Common myeloid progenitor, CD34-positive (primary cell): ENCODE results near the gene SEL1L.
A peak's percentile ranks its signal among the peaks of the same experiment; 100 is the strongest.

Experiments
- CTCF ChIA-PET: fragments of 350-600 bp; sonication (Branson Sonifier 250); formaldehyde crosslinking; loops from one replicate; lab custom pipeline; 2021; ENCODE audit warnings: antibody characterized with exemption; lab: Charles Lee
- POLR2A ChIA-PET: fragments of 350-600 bp; sonication (Branson Sonifier 250); formaldehyde crosslinking; loops from one replicate; lab custom pipeline; 2021; ENCODE audit warnings: antibody characterized with exemption; lab: Charles Lee
- DNase-seq, 3 donors: peaks; one replicate each; pipeline versions ENCODE4 v3.0.0 to v3.0.0-alpha.2; 2013
- H3K27ac ChIP-seq, 2 experiments: 1 replicate in 1 of 2; 2 replicates in 1 of 2; pipeline ENCODE4 v1.7.0; 2013; ENCODE audit warnings: inconsistent platforms in 2 of 2, low read length in 2 of 2, mild to moderate bottlenecking in 2 of 2, low read depth in 1 of 2, moderate library complexity in 1 of 2; ENCODE audit not compliant: severe bottlenecking in 2 of 2, insufficient read depth in 1 of 2, poor library complexity in 1 of 2
- H3K27me3 ChIP-seq, 5 experiments: replicated peaks in 2 of 5; 1 replicate in 3 of 5; 2 replicates in 2 of 5; pipeline versions ENCODE4 v1.6.1 to v1.7.0; 2013; ENCODE audit warnings: low read length in 4 of 5, mild to moderate bottlenecking in 2 of 5, moderate library complexity in 2 of 5, inconsistent platforms in 1 of 5; ENCODE audit not compliant: insufficient read depth in 5 of 5, control insufficient read depth in 4 of 5
- H3K36me3 ChIP-seq, 4 experiments: 1 replicate in 2 of 4; 2 replicates in 2 of 4; pipeline versions ENCODE4 v1.6.1 to v1.7.0; 2013; ENCODE audit warnings: low read length in 3 of 4, control low read depth in 1 of 4, mild to moderate bottlenecking in 1 of 4; ENCODE audit not compliant: control insufficient read depth in 4 of 4, insufficient read depth in 4 of 4
- H3K4me1 ChIP-seq, 4 experiments: 1 replicate in 3 of 4; 2 replicates in 1 of 4; pipeline versions ENCODE4 v1.6.1 to v1.7.1; 2013; ENCODE audit warnings: low read length in 3 of 4, mild to moderate bottlenecking in 3 of 4, control low read depth in 1 of 4, inconsistent platforms in 1 of 4, moderate library complexity in 1 of 4; ENCODE audit not compliant: control insufficient read depth in 4 of 4, insufficient read depth in 4 of 4; ENCODE audit errors: control extremely low read depth in 1 of 4
- H3K4me3 ChIP-seq, 7 experiments: 1 replicate in 4 of 7; 2 replicates in 3 of 7; pipeline versions ENCODE4 v1.5.1 to v1.7.0; 2013; ENCODE audit warnings: mild to moderate bottlenecking in 7 of 7, low read length in 6 of 7, moderate library complexity in 6 of 7, inconsistent platforms in 2 of 7, low read depth in 2 of 7, control low read depth in 1 of 7; ENCODE audit not compliant: insufficient read depth in 4 of 7, control insufficient read depth in 1 of 7; ENCODE audit errors: extremely low read depth in 1 of 7
- H3K9me3 ChIP-seq, 5 experiments: 1 replicate in 4 of 5; 2 replicates in 1 of 5; pipeline versions ENCODE4 v1.6.1 to v1.7.1; 2013; ENCODE audit warnings: low read length in 4 of 5, mild to moderate bottlenecking in 2 of 5, inconsistent platforms in 1 of 5, low read depth in 1 of 5, moderate library complexity in 1 of 5; ENCODE audit not compliant: control insufficient read depth in 4 of 5, insufficient read depth in 2 of 5; ENCODE audit errors: control extremely low read depth in 1 of 5
- WGBS: methylation state at CpG from one replicate; pipeline ENCODE4 v1.1.5; 2013; ENCODE audit not compliant: insufficient coverage; 5-methylcytosine and 5-hydroxymethylcytosine counted together

The SEL1L gene

DNA sequence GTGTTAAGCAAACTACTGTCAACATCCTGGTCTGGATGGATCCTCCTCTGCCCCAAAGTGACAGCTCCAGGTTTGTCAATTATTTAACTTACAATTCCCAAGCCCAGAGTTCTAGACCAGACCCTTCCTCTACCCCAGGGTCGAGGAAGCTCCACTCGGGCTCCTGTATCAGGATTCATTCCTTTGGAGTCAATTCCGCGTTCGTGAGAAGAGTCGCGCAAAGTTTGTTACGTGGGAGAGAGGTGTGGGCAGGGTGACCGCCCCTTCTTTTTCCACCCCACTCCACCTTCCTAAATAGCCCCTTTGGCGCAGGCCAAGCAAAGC is 479 bp downstream of the SEL1L start:
- peak overlapping the region; percentile 88 to 94 for H3K27ac ChIP-seq
- H3K9me3 ChIP-seq, result peaks cover 0 to 4% (median 0%) of the 10 kb centered on the region in 5 experiments
- H3K4me1 ChIP-seq, result peaks cover 3 to 23% (median 14%) of the 10 kb centered on the region in 4 experiments
- peaks cover 0 to 4% (median 0%) of the 10 kb centered on the region in 4 experiments for H3K36me3 ChIP-seq
- H3K4me3 ChIP-seq, result peak overlapping the region; percentile 82 to 99 (median 96)
- ChIA-PET POLR2A (interaction anchor here (0.7 to 1.0 kb wide), 3 partner anchors 14 to 1020 kb away, joined by 3 to 4 read pairs (median 3); partner anchors contain the start of gene GTF2A1), CTCF (interaction anchor here (1.0 to 3.0 kb wide), 3 partner anchors 9 to 17 kb away, joined by 3 to 12 read pairs (median 6); no protein-coding TSS in a partner anchor)
- DNase-seq, result no peak
- 0% methylated on average over 1 of the region's 10 CpGs for WGBS
- no peaks in the 10 kb centered on the region for H3K27me3 ChIP-seq

DNA sequence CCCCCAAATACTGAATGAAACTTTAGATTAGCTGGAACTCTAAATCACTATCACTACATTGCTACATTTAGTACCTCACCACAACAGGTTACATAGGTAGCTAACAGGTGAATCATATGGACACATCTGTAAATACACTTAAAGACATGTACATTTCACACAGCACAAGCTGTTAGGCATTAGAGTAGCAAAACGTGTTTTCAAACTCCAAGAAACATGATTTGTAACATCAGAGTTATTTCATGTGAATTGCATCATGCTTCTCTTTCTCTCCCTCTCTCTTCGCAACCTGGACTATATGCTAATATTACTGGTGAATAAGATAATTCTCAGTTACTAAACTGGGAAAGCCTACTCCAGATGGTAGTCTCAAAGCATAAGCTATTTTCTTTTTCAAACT is 4.3 kb downstream of the SEL1L start:
- H3K9me3 ChIP-seq, result no peaks in the 10 kb centered on the region
- ChIA-PET POLR2A (no interaction called here), CTCF (interaction anchor here (0.8 to 1.0 kb wide), 2 partner anchors 10 to 308 kb away, joined by 3 to 4 read pairs; partner anchors contain the start of gene GTF2A1)
- no peak overlapping the region for H3K4me3 ChIP-seq
- WGBS, result 100% methylated on average over 1 of the region's 2 CpGs
- peaks cover 6 to 23% (median 14%) of the 10 kb centered on the region in 4 experiments for H3K36me3 ChIP-seq
- no peak for DNase-seq
- H3K27ac ChIP-seq, result no peak overlapping the region
- H3K4me1 ChIP-seq, result peaks cover 3 to 19% (median 9%) of the 10 kb centered on the region in 4 experiments
- no peaks in the 10 kb centered on the region for H3K27me3 ChIP-seq

GRCh38 chr14:81525129-81525528 is 8.5 kb downstream of the SEL1L start:
- CTCF ChIA-PET, result interaction anchor here (1.3 kb wide), 1 partner anchor 8 kb away, joined by 6 read pairs; no protein-coding TSS in a partner anchor

GRCh38 chr14:81523616-81524015 is 10.0 kb downstream of the SEL1L start:
- Histone ChIP-seq H3K27ac (no peak overlapping the region), H3K4me3 (no peak overlapping the region), H3K9me3 (no peaks in the 10 kb centered on the region), H3K4me1 (peaks cover 14 to 29% (median 24%) of the 10 kb centered on the region in 4 experiments), H3K27me3 (no peaks in the 10 kb centered on the region), H3K36me3 (peaks cover 4 to 55% (median 26%) of the 10 kb centered on the region in 4 experiments)
- ChIA-PET CTCF (interaction anchor here (0.8 to 1.3 kb wide), 5 partner anchors 8 to 35 kb away, joined by 3 to 6 read pairs (median 3); no protein-coding TSS in a partner anchor), POLR2A (no interaction called here)
- DNase-seq, result no peak
- 93% methylated on average over 2 of the region's 2 CpGs for WGBS

More at GRCh38 chr14:81525129-81525528, 8.5 kb downstream of the SEL1L start:
- Histone ChIP-seq H3K27me3 (no peaks in the 10 kb centered on the region), H3K27ac (no peak overlapping the region), H3K9me3 (no peaks in the 10 kb centered on the region), H3K4me3 (no peak overlapping the region), H3K36me3 (peaks cover 5 to 52% (median 26%) of the 10 kb centered on the region in 4 experiments), H3K4me1 (peaks cover 8 to 14% (median 11%) of the 10 kb centered on the region in 4 experiments)
- WGBS, result no CpG with 5 or more reads among the region's 1 CpG
- POLR2A ChIA-PET, result interaction anchor here (0.6 kb wide), 1 partner anchor 9 kb away, joined by 4 read pairs; no protein-coding TSS in a partner anchor
- no peak for DNase-seq

DNA sequence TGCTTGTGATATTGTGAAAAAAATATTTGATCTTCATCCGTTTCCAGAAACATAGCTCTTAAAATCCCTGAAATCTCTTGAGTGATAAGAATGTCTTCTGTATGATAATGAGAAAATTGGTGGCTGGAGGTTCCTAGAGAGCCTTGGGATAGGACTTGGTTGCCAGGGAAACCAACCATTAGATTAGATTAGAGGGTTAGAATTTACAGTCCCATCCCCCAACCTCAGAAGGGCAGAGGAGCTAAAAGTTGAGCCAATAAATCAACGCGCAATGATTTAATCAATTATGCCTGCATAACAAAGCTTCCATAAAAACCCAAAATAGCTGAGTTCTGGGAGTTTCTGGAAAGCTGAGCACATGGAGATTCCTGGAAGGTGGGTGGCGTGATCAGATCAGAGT is 10.6 kb downstream of the SEL1L start:
- H3K27ac ChIP-seq, result no peak overlapping the region
- no peak overlapping the region for H3K4me3 ChIP-seq
- no peak for DNase-seq
- no peaks in the 10 kb centered on the region for H3K9me3 ChIP-seq
- WGBS, result 100% methylated on average over 2 of the region's 4 CpGs
- ChIA-PET CTCF (interaction anchor here (0.8 to 1.1 kb wide), 4 partner anchors 9 to 35 kb away, joined by 3 read pairs; no protein-coding TSS in a partner anchor), POLR2A (no interaction called here)
- H3K27me3 ChIP-seq, result no peaks in the 10 kb centered on the region
- peaks cover 4 to 56% (median 27%) of the 10 kb centered on the region in 4 experiments for H3K36me3 ChIP-seq
- peaks cover 14 to 30% (median 25%) of the 10 kb centered on the region in 4 experiments for H3K4me1 ChIP-seq

DNA sequence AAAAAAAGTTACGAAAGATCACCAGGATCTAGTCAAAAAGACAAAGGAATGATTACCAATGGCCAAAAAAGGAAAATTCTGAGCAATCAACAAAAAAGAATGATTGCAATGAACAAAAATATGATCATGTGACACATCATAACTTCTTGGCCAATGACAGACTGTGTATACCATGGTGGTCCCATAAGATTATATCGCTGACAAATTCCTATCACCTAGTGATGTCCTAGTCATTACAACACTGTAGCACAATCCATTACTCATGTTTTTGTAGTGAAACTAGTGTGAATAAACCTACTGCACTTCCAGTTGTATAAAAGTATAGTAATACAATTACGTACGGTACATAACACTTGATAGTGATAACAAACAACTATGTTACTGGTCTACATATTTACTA is 12.3 kb downstream of the SEL1L start:
- POLR2A ChIA-PET, result interaction anchor here (1.3 kb wide), 1 partner anchor 13 kb away, joined by 8 read pairs; the partner anchor contains the start of gene SEL1L
- no peak overlapping the region for H3K4me3 ChIP-seq
- H3K27ac ChIP-seq, result peak overlapping the region in 1 of 2 experiments; percentile 6
- CTCF ChIA-PET, result interaction anchor here (0.6 to 2.2 kb wide), 3 partner anchors 11 to 527 kb away, joined by 3 to 6 read pairs (median 5); no protein-coding TSS in a partner anchor
- H3K36me3 ChIP-seq, result peaks cover 7 to 62% (median 30%) of the 10 kb centered on the region in 4 experiments
- peaks cover 14 to 30% (median 25%) of the 10 kb centered on the region in 4 experiments for H3K4me1 ChIP-seq
- no peaks in the 10 kb centered on the region for H3K27me3 ChIP-seq
- DNase-seq, result no peak
- no peaks in the 10 kb centered on the region for H3K9me3 ChIP-seq
- WGBS, result no CpG with 5 or more reads among the region's 4 CpGs
